Activated CD4-positive, alpha-beta T cell treated with anti-CD3 and anti-CD28 coated beads, Interleukin-2, amount 50 U/mL, for 4 hours (primary cell): ENCODE measurements around the gene ANGPT4.

ENCODE experiments used
- DNase-seq, 2 experiments: peaks; one replicate each; pipeline ENCODE4 v3.0.0-alpha.2; 2020

ANGPT4 gene

GRCh38 chr20:822651-823573, 93.2 kb downstream of the ANGPT4 start:
- no peak for DNase-seq

GRCh38 chr20:821731-822065, 94.4 kb downstream of the ANGPT4 start:
- no peak for DNase-seq

- DNase-seq = no peak
Measured at GRCh38 chr20:821046-821730, 94.9 kb downstream of the ANGPT4 start.

- DNase-seq = no peak
Measured at GRCh38 chr20:820323-820953, 95.7 kb downstream of the ANGPT4 start.
